WERI-Rb-1 (cell line): ENCODE measurements around the gene NSFL1C.

Experiments
- DNase-seq: peaks from one replicate; pipeline ENCODE4 v3.0.0-alpha.2; 2020
- H3K27ac ChIP-seq: fragments of 250-450 bp; sonication (Bioruptor Pico); 2 replicates; pipeline ENCODE4 v1.5.1; 2020; ENCODE audit warnings: mild to moderate bottlenecking, moderate library complexity
- H3K27me3 ChIP-seq: fragments of 250-450 bp; sonication (Bioruptor Pico); 2 replicates; pipeline ENCODE4 v1.5.1; 2021; ENCODE audit warnings: mild to moderate bottlenecking, low read depth, moderate library complexity; ENCODE audit not compliant: insufficient read depth, severe bottlenecking
- H3K36me3 ChIP-seq: fragments of 250-450 bp; sonication (Bioruptor Pico); 2 replicates; pipeline ENCODE4 v1.5.1; 2020; ENCODE audit warnings: mild to moderate bottlenecking, moderate library complexity
- H3K4me3 ChIP-seq: 2 replicates; pipeline ENCODE4 v1.5.1; 2011; ENCODE audit warnings: low read depth, mild to moderate bottlenecking, control low read depth, low read length
- H3K9me3 ChIP-seq: fragments of 250-450 bp; sonication (Bioruptor Pico); 2 replicates; pipeline ENCODE4 v1.5.1; 2021; ENCODE audit warnings: mild to moderate bottlenecking, moderate library complexity; ENCODE audit not compliant: severe bottlenecking
- CTCF ChIP-seq: IDR thresholded peaks from 2 replicates; pipeline ENCODE4 v1.5.1; 2011; ENCODE audit warnings: low read depth, mild to moderate bottlenecking, control low read depth, inconsistent platforms, low read length

Gene NSFL1C

GRCh38 chr20:1479831-1480595, 13.4 kb upstream of the NSFL1C start:
- Histone ChIP-seq H3K27me3 (peaks cover 61% of the 10 kb centered on the region), H3K9me3 (no peaks in the 10 kb centered on the region), H3K36me3 (no peaks in the 10 kb centered on the region), H3K4me3 (no peak overlapping the region), H3K27ac (no peak overlapping the region)
- TF ChIP-seq CTCF = no peak
- no peak for DNase-seq

GRCh38 chr20:1478566-1478965, 11.9 kb upstream of the NSFL1C start:
- Histone ChIP-seq H3K27me3 (peaks cover 64% of the 10 kb centered on the region), H3K4me3 (no peak overlapping the region), H3K36me3 (no peaks in the 10 kb centered on the region), H3K27ac (no peak overlapping the region), H3K9me3 (no peaks in the 10 kb centered on the region)
- DNase-seq = no peak
- TF ChIP-seq CTCF = no peak

GRCh38 chr20:1477896-1478490, 11.3 kb upstream of the NSFL1C start:
- no peak for DNase-seq
- Histone ChIP-seq H3K27me3 (peaks cover 58% of the 10 kb centered on the region), H3K9me3 (no peaks in the 10 kb centered on the region), H3K36me3 (no peaks in the 10 kb centered on the region), H3K27ac (no peak overlapping the region), H3K4me3 (no peak overlapping the region)
- TF ChIP-seq CTCF = no peak

- no peak overlapping the region for H3K4me3 ChIP-seq
- H3K27me3 ChIP-seq = peaks cover 47% of the 10 kb centered on the region
- no peak overlapping the region for H3K27ac ChIP-seq
- no peak for DNase-seq
- no peaks in the 10 kb centered on the region for H3K9me3 ChIP-seq
- no peaks in the 10 kb centered on the region for H3K36me3 ChIP-seq
- peak; percentile 34 for TF ChIP-seq CTCF
Measured at GRCh38 chr20:1474817-1475603, 8.4 kb upstream of the NSFL1C start.

GRCh38 chr20:1474325-1474724, 7.7 kb upstream of the NSFL1C start:
- Histone ChIP-seq H3K9me3 (no peaks in the 10 kb centered on the region), H3K4me3 (no peak overlapping the region), H3K27ac (no peak overlapping the region), H3K36me3 (no peaks in the 10 kb centered on the region), H3K27me3 (peaks cover 44% of the 10 kb centered on the region)
- TF ChIP-seq CTCF = no peak
- DNase-seq = no peak
